Measurements from ENCODE around the gene AMPD2. TPM values are rescaled to one million over a fixed set of nuclear protein-coding genes. Genes with fewer than 3 reads are reported as not detected.

The AMPD2 gene
- total RNA-seq, 5 donors from 2014 or later (not counting 1 experiment from before 2014, with no cell fraction given) = 90.2 to 285 (median 100) TPM

- H3K27me3 Mint-ChIP-seq = no peaks in the 10 kb centered on the region
- no peaks in the 10 kb centered on the region for H3K9me3 Mint-ChIP-seq
- H3K9me3 ChIP-seq = no peaks in the 10 kb centered on the region
- peak overlapping the region in 1 of 2 donors; percentile 57 for H3K27ac Mint-ChIP-seq
- POLR2A ChIA-PET = no interaction called here
- peaks cover 10 to 24% of the 10 kb centered on the region in 2 experiments for H3K4me1 ChIP-seq (ENCODE audit: control insufficient read depth in 1 of 2, extremely low read depth in 1 of 2, insufficient read depth in 2 of 2, low read length in 2 of 2)
- WGBS (ENCODE audit: insufficient coverage) = 95% methylated on average over 17 of the region's 23 CpGs
- no peak overlapping the region for H3K4me3 ChIP-seq (ENCODE audit: control insufficient read depth in 1 of 2, extremely low read depth in 1 of 2, low read length in 1 of 2)
- H3K4me3 Mint-ChIP-seq = no peak overlapping the region
- no peak overlapping the region for H3K27ac ChIP-seq (ENCODE audit: low read length)
- H3K4me1 Mint-ChIP-seq = peaks cover 20 to 31% (median 31%) of the 10 kb centered on the region in 3 donors
- H3K36me3 ChIP-seq (ENCODE audit: control insufficient read depth in 2 of 2, extremely low read depth in 1 of 2, insufficient read depth in 1 of 2, low read length in 1 of 2) = peaks cover 39 to 58% of the 10 kb centered on the region in 2 donors
- CTCF ChIA-PET = interaction anchor here in 1 of 2 donors (1.3 kb wide), 2 partner anchors 9 to 86 kb away, joined by 4 to 5 read pairs; no protein-coding TSS in a partner anchor
- no peaks in the 10 kb centered on the region for H3K27me3 ChIP-seq (replicated peaks in 1 of 2; ENCODE audit: control insufficient read depth in 2 of 2, extremely low read depth in 1 of 2, insufficient read depth in 2 of 2, low read length in 1 of 2)
- peaks cover 40% of the 10 kb centered on the region for H3K36me3 Mint-ChIP-seq
- ATAC-seq (replicated peaks in 1 of 4) = no peak
- DNase-seq = no peak
These were observed 8.2 kb downstream of the AMPD2 start for GRCh38 chr1:109627692-109628399.

DNA sequence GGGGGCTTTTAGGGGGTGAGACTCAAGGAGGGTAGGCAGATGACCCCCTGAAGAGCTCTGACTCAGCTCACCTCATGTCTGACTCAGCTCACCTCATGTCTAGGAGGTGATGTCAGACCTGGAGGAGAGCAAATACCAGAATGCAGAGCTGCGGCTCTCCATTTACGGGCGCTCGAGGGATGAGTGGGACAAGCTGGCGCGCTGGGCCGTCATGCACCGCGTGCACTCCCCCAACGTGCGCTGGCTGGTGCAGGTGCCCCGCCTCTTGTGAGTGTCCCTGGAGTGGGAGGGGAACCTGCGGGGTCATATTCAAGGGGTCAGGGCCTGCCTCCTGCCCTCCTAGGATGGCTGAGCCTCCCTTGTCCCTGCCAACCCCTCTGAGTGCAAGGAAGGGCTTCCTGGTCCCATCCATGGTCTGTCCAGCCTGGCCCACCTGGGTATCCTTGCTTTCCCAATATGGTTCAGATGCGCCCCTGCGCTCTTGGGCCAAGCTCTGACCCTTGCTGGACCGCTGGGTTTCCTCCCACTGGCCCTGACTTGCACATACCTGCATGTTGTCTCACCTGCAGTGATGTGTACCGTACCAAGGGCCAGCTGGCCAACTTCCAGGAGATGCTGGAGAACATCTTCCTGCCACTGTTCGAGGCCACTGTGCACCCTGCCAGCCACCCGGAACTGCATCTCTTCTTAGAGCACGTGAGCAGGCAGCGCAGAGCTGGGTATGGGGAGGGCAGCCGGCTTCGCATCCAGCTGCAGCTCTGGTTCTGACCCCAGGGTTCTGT, 9.1 kb downstream of the AMPD2 start:
- H3K4me1 ChIP-seq (ENCODE audit: control insufficient read depth in 1 of 2, extremely low read depth in 1 of 2, insufficient read depth in 2 of 2, low read length in 2 of 2) = peaks cover 4 to 16% of the 10 kb centered on the region in 2 experiments
- H3K27ac ChIP-seq (ENCODE audit: low read length) = no peak overlapping the region
- WGBS (ENCODE audit: insufficient coverage) = 96% methylated on average over 21 of the region's 23 CpGs
- Mint-ChIP-seq H3K36me3 (peaks cover 40% of the 10 kb centered on the region), H3K27me3 (no peaks in the 10 kb centered on the region), H3K4me3 (no peak overlapping the region), H3K4me1 (peaks cover 11 to 22% (median 22%) of the 10 kb centered on the region in 3 donors), H3K9me3 (no peaks in the 10 kb centered on the region), H3K27ac (no peak overlapping the region)
- peaks cover 39 to 58% of the 10 kb centered on the region in 2 donors for H3K36me3 ChIP-seq (ENCODE audit: control insufficient read depth in 2 of 2, extremely low read depth in 1 of 2, insufficient read depth in 1 of 2, low read length in 1 of 2)
- ATAC-seq (replicated peaks in 1 of 4) = no peak
- H3K27me3 ChIP-seq (replicated peaks in 1 of 2; ENCODE audit: control insufficient read depth in 2 of 2, extremely low read depth in 1 of 2, insufficient read depth in 2 of 2, low read length in 1 of 2) = no peaks in the 10 kb centered on the region
- DNase-seq = no peak
- ChIA-PET POLR2A (interaction anchor here (0.7 to 1.1 kb wide), 2 partner anchors 80 to 1848 kb away, joined by 3 to 4 read pairs; partner anchors contain the start of gene GNAI3 (in 1 of the 2)), CTCF (interaction anchor here (1.0 to 2.4 kb wide), 5 partner anchors 8 to 83 kb away, joined by 4 to 46 read pairs (median 4); partner anchors contain the start of genes AMPD2 (in 1 of the 2) and GNAT2 (in 1 of the 2))
- no peak overlapping the region for H3K4me3 ChIP-seq (ENCODE audit: control insufficient read depth in 1 of 2, extremely low read depth in 1 of 2, low read length in 1 of 2)
- H3K9me3 ChIP-seq = no peaks in the 10 kb centered on the region

- H3K36me3 ChIP-seq (ENCODE audit: control insufficient read depth in 2 of 2, extremely low read depth in 1 of 2, insufficient read depth in 1 of 2, low read length in 1 of 2) = peaks cover 39 to 58% of the 10 kb centered on the region in 2 donors
- no peak overlapping the region for H3K27ac ChIP-seq (ENCODE audit: low read length)
- H3K4me3 Mint-ChIP-seq = no peak overlapping the region
- peaks cover 40% of the 10 kb centered on the region for H3K36me3 Mint-ChIP-seq
- CTCF ChIA-PET = interaction anchor here (0.8 to 2.4 kb wide), 10 partner anchors 10 to 83 kb away, joined by 3 to 46 read pairs (median 5); partner anchors contain the start of genes AMPD2 (in 1 of the 2), GNAI3 (in 1 of the 2) and GNAT2 (in 1 of the 2)
- no peaks in the 10 kb centered on the region for H3K27me3 Mint-ChIP-seq
- H3K27ac Mint-ChIP-seq = peak overlapping the region in 1 of 2 donors; percentile 46
- H3K4me1 Mint-ChIP-seq = peaks cover 7 to 18% (median 18%) of the 10 kb centered on the region in 3 donors
- no peaks in the 10 kb centered on the region for H3K9me3 ChIP-seq
- ATAC-seq (replicated peaks in 1 of 4) (no peak), DNase-seq (no peak)
- POLR2A ChIA-PET = interaction anchor here (0.7 to 1.1 kb wide), 2 partner anchors 81 to 1847 kb away, joined by 3 to 4 read pairs; partner anchors contain the start of gene GNAI3 (in 1 of the 2)
- 82% methylated on average over 8 of the region's 10 CpGs for WGBS (ENCODE audit: insufficient coverage)
- H3K4me1 ChIP-seq (ENCODE audit: control insufficient read depth in 1 of 2, extremely low read depth in 1 of 2, insufficient read depth in 2 of 2, low read length in 2 of 2) = peaks cover 2 to 12% of the 10 kb centered on the region in 2 experiments
- no peaks in the 10 kb centered on the region for H3K27me3 ChIP-seq (replicated peaks in 1 of 2; ENCODE audit: control insufficient read depth in 2 of 2, extremely low read depth in 1 of 2, insufficient read depth in 2 of 2, low read length in 1 of 2)
- no peaks in the 10 kb centered on the region for H3K9me3 Mint-ChIP-seq
- no peak overlapping the region for H3K4me3 ChIP-seq (ENCODE audit: control insufficient read depth in 1 of 2, extremely low read depth in 1 of 2, low read length in 1 of 2)
These were observed 9.9 kb downstream of the AMPD2 start for GRCh38 chr1:109629372-109630030.

DNA sequence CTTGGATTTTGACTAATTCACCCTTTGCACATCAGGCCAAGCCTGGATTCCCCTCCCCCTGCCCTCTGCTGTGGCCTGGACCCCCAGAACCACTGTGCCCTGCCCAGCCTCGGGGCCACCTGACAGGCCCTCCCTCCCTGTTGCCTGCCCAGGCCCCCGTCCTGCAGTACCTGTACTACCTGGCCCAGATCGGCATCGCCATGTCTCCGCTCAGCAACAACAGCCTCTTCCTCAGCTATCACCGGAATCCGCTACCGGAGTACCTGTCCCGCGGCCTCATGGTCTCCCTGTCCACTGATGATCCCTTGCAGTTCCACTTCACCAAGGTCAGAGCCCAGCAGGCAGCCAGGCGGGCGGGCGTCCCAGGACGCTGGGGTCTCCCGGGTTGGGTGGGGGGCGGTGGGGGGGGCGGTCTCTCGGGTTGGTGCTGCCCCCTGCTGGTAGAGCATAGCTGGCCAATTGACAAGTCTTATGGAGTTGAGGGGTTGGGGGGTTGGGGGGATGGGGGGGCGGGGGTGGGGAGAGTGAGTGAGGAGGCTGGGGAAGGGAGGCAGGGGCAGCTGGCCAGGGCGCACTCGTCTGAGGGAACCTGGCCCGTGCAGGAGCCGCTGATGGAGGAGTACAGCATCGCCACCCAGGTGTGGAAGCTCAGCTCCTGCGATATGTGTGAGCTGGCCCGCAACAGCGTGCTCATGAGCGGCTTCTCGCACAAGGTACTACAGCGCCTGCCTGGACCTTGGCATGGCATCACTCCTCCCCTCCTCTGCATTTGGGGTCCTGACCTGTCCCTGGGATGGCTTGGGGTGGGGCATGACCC, 10.7 kb downstream of the AMPD2 start:
- DNase-seq (peak in 16 of 35 experiments; percentile 28 to 66 (median 36)), ATAC-seq (replicated peaks in 1 of 4) (peak in 3 of 4 experiments; percentile 9 to 51 (median 16))
- Mint-ChIP-seq H3K9me3 (no peaks in the 10 kb centered on the region), H3K4me1 (peaks cover 11 to 21% (median 19%) of the 10 kb centered on the region in 3 donors), H3K27ac (no peak overlapping the region), H3K27me3 (no peaks in the 10 kb centered on the region), H3K4me3 (no peak overlapping the region), H3K36me3 (peaks cover 40% of the 10 kb centered on the region)
- no peaks in the 10 kb centered on the region for H3K9me3 ChIP-seq
- ChIA-PET CTCF (interaction anchor here (0.5 to 2.4 kb wide), 15 partner anchors 10 to 355 kb away, joined by 3 to 46 read pairs (median 5); partner anchors contain the start of genes AHCYL1 (in 1 of the 2), AMPD2 (in 1 of the 2) and GNAI3 (in 1 of the 2)), POLR2A (interaction anchor here in 1 of 2 donors (0.6 to 0.7 kb wide), 3 partner anchors 28 to 84 kb away, joined by 3 to 4 read pairs (median 3); partner anchors contain the start of gene GNAI3)
- peaks cover 39 to 58% of the 10 kb centered on the region in 2 donors for H3K36me3 ChIP-seq (ENCODE audit: control insufficient read depth in 2 of 2, extremely low read depth in 1 of 2, insufficient read depth in 1 of 2, low read length in 1 of 2)
- no peak overlapping the region for H3K4me3 ChIP-seq (ENCODE audit: control insufficient read depth in 1 of 2, extremely low read depth in 1 of 2, low read length in 1 of 2)
- peaks cover 4 to 13% of the 10 kb centered on the region in 2 experiments for H3K4me1 ChIP-seq (ENCODE audit: control insufficient read depth in 1 of 2, extremely low read depth in 1 of 2, insufficient read depth in 2 of 2, low read length in 2 of 2)
- no peaks in the 10 kb centered on the region for H3K27me3 ChIP-seq (replicated peaks in 1 of 2; ENCODE audit: control insufficient read depth in 2 of 2, extremely low read depth in 1 of 2, insufficient read depth in 2 of 2, low read length in 1 of 2)
- WGBS (ENCODE audit: insufficient coverage) = 95% methylated on average over 13 of the region's 30 CpGs
- H3K27ac ChIP-seq (ENCODE audit: low read length) = no peak overlapping the region

- Mint-ChIP-seq H3K4me1 (peaks cover 11 to 18% (median 14%) of the 10 kb centered on the region in 3 donors), H3K27ac (peak overlapping the region in 1 of 2 donors; percentile 43), H3K9me3 (no peaks in the 10 kb centered on the region), H3K27me3 (no peaks in the 10 kb centered on the region), H3K36me3 (peaks cover 37% of the 10 kb centered on the region), H3K4me3 (no peak overlapping the region)
- Histone ChIP-seq H3K27ac (ENCODE audit: low read length) (no peak overlapping the region), H3K36me3 (ENCODE audit: control insufficient read depth in 2 of 2, extremely low read depth in 1 of 2, insufficient read depth in 1 of 2, low read length in 1 of 2) (peaks cover 39 to 58% of the 10 kb centered on the region in 2 donors), H3K27me3 (replicated peaks in 1 of 2; ENCODE audit: control insufficient read depth in 2 of 2, extremely low read depth in 1 of 2, insufficient read depth in 2 of 2, low read length in 1 of 2) (no peaks in the 10 kb centered on the region), H3K9me3 (no peaks in the 10 kb centered on the region), H3K4me3 (ENCODE audit: control insufficient read depth in 1 of 2, extremely low read depth in 1 of 2, low read length in 1 of 2) (no peak overlapping the region), H3K4me1 (ENCODE audit: control insufficient read depth in 1 of 2, extremely low read depth in 1 of 2, insufficient read depth in 2 of 2, low read length in 2 of 2) (peaks cover 4 to 13% of the 10 kb centered on the region in 2 experiments)
- 98% methylated on average over 14 of the region's 14 CpGs for WGBS (ENCODE audit: insufficient coverage)
- no peak for ATAC-seq (replicated peaks in 1 of 4)
- DNase-seq = no peak
- CTCF ChIA-PET = interaction anchor here (0.5 to 2.4 kb wide), 11 partner anchors 9 to 354 kb away, joined by 3 to 46 read pairs (median 5); partner anchors contain the start of genes AHCYL1 (in 1 of the 2), AMPD2 (in 1 of the 2) and GNAI3 (in 1 of the 2)
- POLR2A ChIA-PET = interaction anchor here in 1 of 2 donors (0.6 kb wide), 1 partner anchor 85 kb away, joined by 3 read pairs; no protein-coding TSS in a partner anchor
These were observed 11.4 kb downstream of the AMPD2 start for GRCh38 chr1:109630898-109631512.

Measured in T-cell (primary cell).